Suprapubic skin (tissue), 4 donors: Measurements from ENCODE around the gene SOX21.

Experiments
- POLR2A ChIP-seq, 2 donors: fragments of 450-650 bp; IDR thresholded peaks; one replicate each; pipeline ENCODE4 v1.6.1; 2017; ENCODE audit warnings: antibody characterized with exemption in 2 of 2, mild to moderate bottlenecking in 2 of 2, moderate library complexity in 2 of 2
- POLR2AphosphoS5 ChIP-seq, 3 donors: sonication (generic); formaldehyde crosslinking; IDR thresholded peaks; one replicate each; pipeline ENCODE4 v1.6.1; 2017; ENCODE audit warnings: antibody characterized with exemption in 3 of 3
- TF ChIP-seq, protein P1 (sequence below), 2 donors: fragments of 200-600 bp in 1 of 2; fragments of 450-650 bp in 1 of 2; sonication (generic) in 1 of 2; IDR thresholded peaks; one replicate each; pipeline ENCODE4 v1.5.1; 2016 to 2019; ENCODE audit warnings: antibody characterized with exemption in 2 of 2, mild to moderate bottlenecking in 1 of 2, moderate library complexity in 1 of 2

- TF ChIP-seq, protein P1, sequence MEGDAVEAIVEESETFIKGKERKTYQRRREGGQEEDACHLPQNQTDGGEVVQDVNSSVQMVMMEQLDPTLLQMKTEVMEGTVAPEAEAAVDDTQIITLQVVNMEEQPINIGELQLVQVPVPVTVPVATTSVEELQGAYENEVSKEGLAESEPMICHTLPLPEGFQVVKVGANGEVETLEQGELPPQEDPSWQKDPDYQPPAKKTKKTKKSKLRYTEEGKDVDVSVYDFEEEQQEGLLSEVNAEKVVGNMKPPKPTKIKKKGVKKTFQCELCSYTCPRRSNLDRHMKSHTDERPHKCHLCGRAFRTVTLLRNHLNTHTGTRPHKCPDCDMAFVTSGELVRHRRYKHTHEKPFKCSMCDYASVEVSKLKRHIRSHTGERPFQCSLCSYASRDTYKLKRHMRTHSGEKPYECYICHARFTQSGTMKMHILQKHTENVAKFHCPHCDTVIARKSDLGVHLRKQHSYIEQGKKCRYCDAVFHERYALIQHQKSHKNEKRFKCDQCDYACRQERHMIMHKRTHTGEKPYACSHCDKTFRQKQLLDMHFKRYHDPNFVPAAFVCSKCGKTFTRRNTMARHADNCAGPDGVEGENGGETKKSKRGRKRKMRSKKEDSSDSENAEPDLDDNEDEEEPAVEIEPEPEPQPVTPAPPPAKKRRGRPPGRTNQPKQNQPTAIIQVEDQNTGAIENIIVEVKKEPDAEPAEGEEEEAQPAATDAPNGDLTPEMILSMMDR (IDR thresholded peaks at IDR 0.05) = no peak
- TF ChIP-seq POLR2AphosphoS5 (IDR thresholded peaks at IDR 0.05) (no peak), POLR2A (IDR thresholded peaks at IDR 0.05) (no peak)
Measured at GRCh38 chr13:94673851-94674250, 38.5 kb downstream of the SOX21 start.
